Esophagus squamous epithelium (tissue), 4 donors: ENCODE data around the gene SAMD14.

Source experiments
- CTCF ChIP-seq, 6 experiments: fragments of 450-650 bp in 4 of 6; fragments of 200-600 bp in 2 of 6; sonication (generic) in 2 of 6; IDR thresholded peaks; one replicate each; pipeline ENCODE4 v1.5.1; 2016 to 2019; ENCODE audit warnings: antibody characterized with exemption in 6 of 6, mild to moderate bottlenecking in 4 of 6, moderate library complexity in 4 of 6
- POLR2A ChIP-seq, 4 donors: fragments of 450-650 bp; IDR thresholded peaks; one replicate each; pipeline ENCODE4 v1.6.1; 2017; ENCODE audit warnings: antibody characterized with exemption in 4 of 4, mild to moderate bottlenecking in 4 of 4, moderate library complexity in 3 of 4

- TF ChIP-seq POLR2A (IDR thresholded peaks at IDR 0.05) (no peak), CTCF (IDR thresholded peaks at IDR 0.05) (no peak)
Measured at GRCh38 chr17:50110591-50111349, 19.2 kb downstream of the SAMD14 start.
